Karpas-422 (cell line): ENCODE results near the gene VWCE. TPM values are rescaled to one million over a fixed set of nuclear protein-coding genes. Genes with fewer than 3 reads are reported as not detected.
"Not testable (repeated sequence)": the region's sequence is repeated elsewhere in the genome, so short reads cannot be mapped to it uniquely, and the experiment has no call there.

ENCODE experiments used
- DNase-seq: peaks from one replicate; pipeline ENCODE4 v3.0.0-alpha.2; 2015
- H2AFZ ChIP-seq: fragments of 200-600 bp; sonication (generic); 2 replicates; pipeline ENCODE4 v1.6.1; 2014; ENCODE audit warnings: antibody characterized with exemption, low read length, mixed read lengths
- H3K27ac ChIP-seq: fragments of 200-600 bp; sonication (generic); 2 replicates; pipeline ENCODE4 v1.5.1; 2014; ENCODE audit warnings: mild to moderate bottlenecking, low read length, moderate library complexity
- H3K27me3 ChIP-seq: fragments of 200-600 bp; sonication (generic); 2 replicates; pipeline ENCODE4 v1.6.1; 2014; ENCODE audit warnings: low read length, mixed read lengths
- H3K36me3 ChIP-seq: fragments of 200-600 bp; sonication (generic); 2 replicates; pipeline ENCODE4 v1.6.1; 2014; ENCODE audit warnings: low read length, mixed read lengths; ENCODE audit not compliant: insufficient read depth
- H3K4me1 ChIP-seq: fragments of 200-600 bp; sonication (generic); 2 replicates; pipeline ENCODE4 v1.6.1; 2014; ENCODE audit warnings: mild to moderate bottlenecking, low read length, mixed read lengths
- H3K4me2 ChIP-seq: fragments of 200-600 bp; sonication (generic); 2 replicates; pipeline ENCODE4 v1.6.1; 2014; ENCODE audit warnings: low read length, low read depth, mild to moderate bottlenecking; ENCODE audit not compliant: poor library complexity, severe bottlenecking
- H3K4me3 ChIP-seq: fragments of 200-600 bp; sonication (generic); 2 replicates; pipeline ENCODE4 v1.5.1; 2014; ENCODE audit warnings: mild to moderate bottlenecking, antibody characterized with exemption, low read length, mixed read lengths
- H3K79me2 ChIP-seq: fragments of 200-600 bp; sonication (generic); 2 replicates; pipeline ENCODE4 v1.6.1; 2014; ENCODE audit warnings: mild to moderate bottlenecking, low read length, mixed read lengths
- H3K9ac ChIP-seq: fragments of 200-600 bp; sonication (generic); 2 replicates; pipeline ENCODE4 v1.6.0; 2014; ENCODE audit warnings: low read length
- H3K9me2 ChIP-seq: fragments of 200-600 bp; sonication (generic), shearing (Covaris generic); replicated peaks from 2 replicates; pipeline ENCODE4 v1.6.0; 2014; ENCODE audit warnings: mild to moderate bottlenecking, low read length, moderate library complexity; ENCODE audit not compliant: insufficient read depth
- H3K9me3 ChIP-seq: fragments of 300-700, 200-600 bp; sonication (generic); 2 replicates; pipeline ENCODE4 v1.6.1; 2014; ENCODE audit warnings: low read length, mixed read lengths
- H4K20me1 ChIP-seq: fragments of 200-600 bp; sonication (generic); 2 replicates; pipeline ENCODE4 v1.6.1; 2014; ENCODE audit warnings: mild to moderate bottlenecking, antibody characterized with exemption, low read length, low read depth; ENCODE audit not compliant: insufficient read depth
- total RNA-seq: library from RNA; depleted of rRNA; stranded (reverse); fragments of >200 nt; shearing (Covaris generic); gene quantifications from 2 replicates; pipeline ENCODE4 v1.2.3, GENCODE V29; 2014; ENCODE audit warnings: low replicate concordance; rRNA removed

Gene VWCE
- total RNA-seq, 1 experiment from 2014 or later = 0.07 TPM

GRCh38 chr11:61212202-61212601, 82.9 kb downstream of the VWCE start:
- H3K9me2 ChIP-seq, H3K79me2 ChIP-seq, H4K20me1 ChIP-seq, H3K27me3 ChIP-seq, H3K27ac ChIP-seq, DNase-seq, H3K36me3 ChIP-seq, H3K4me1 ChIP-seq, H3K4me3 ChIP-seq, H3K9me3 ChIP-seq, H2AFZ ChIP-seq, H3K9ac ChIP-seq, H3K4me2 ChIP-seq: not testable (repeated sequence)

GRCh38 chr11:61211327-61211952, 83.7 kb downstream of the VWCE start:
- not testable (repeated sequence) for H3K9ac ChIP-seq, H4K20me1 ChIP-seq, H3K79me2 ChIP-seq, H3K27ac ChIP-seq, H2AFZ ChIP-seq, H3K4me1 ChIP-seq, H3K36me3 ChIP-seq, H3K4me2 ChIP-seq, H3K9me3 ChIP-seq, H3K27me3 ChIP-seq, H3K4me3 ChIP-seq, DNase-seq, H3K9me2 ChIP-seq

- H3K27me3 ChIP-seq, H3K9me3 ChIP-seq, H3K36me3 ChIP-seq, H3K27ac ChIP-seq, H3K9me2 ChIP-seq, H2AFZ ChIP-seq, DNase-seq, H3K4me1 ChIP-seq, H4K20me1 ChIP-seq, H3K4me2 ChIP-seq, H3K9ac ChIP-seq, H3K79me2 ChIP-seq, H3K4me3 ChIP-seq: not testable (repeated sequence)
Measured at GRCh38 chr11:61210629-61211028, 84.5 kb downstream of the VWCE start.

Other genes starting within 250 kb of the VWCE start
- gene CD5, start 192.8 kb downstream of the VWCE start, total RNA-seq = not detected in 2 replicates
- gene VPS37C, start 133.9 kb downstream of the VWCE start, total RNA-seq = 11.3 and 13.8 TPM in 2 replicates
- gene PGA3, start 91.8 kb downstream of the VWCE start, total RNA-seq = not detected in 2 replicates
- gene PGA4, start 73.0 kb downstream of the VWCE start, total RNA-seq = not detected in 2 replicates
- not detected in 2 replicates for gene PGA5, start 54.1 kb downstream of the VWCE start, total RNA-seq
- 100 and 163 TPM in 2 replicates for gene DDB1, start 37.8 kb upstream of the VWCE start, total RNA-seq
- 72.6 and 92.4 TPM in 2 replicates for gene TKFC, start 37.9 kb upstream of the VWCE start, total RNA-seq
- 43.8 and 51.3 TPM in 2 replicates for gene CYB561A3, start 66.6 kb upstream of the VWCE start, total RNA-seq
- 27.2 and 70.3 TPM in 2 replicates for gene TMEM138, start 67.1 kb upstream of the VWCE start, total RNA-seq
- 33.1 and 54.9 TPM in 2 replicates for gene TMEM216, start 97.3 kb upstream of the VWCE start, total RNA-seq
- 50.0 and 64.1 TPM in 2 replicates for gene CPSF7, start 134.7 kb upstream of the VWCE start, total RNA-seq
- 25.3 and 27.6 TPM in 2 replicates for gene SDHAF2, start 134.8 kb upstream of the VWCE start, total RNA-seq
- 1.0 TPM in 1 of 2 replicates, not detected in the other for gene LRRC10B, start 213.4 kb upstream of the VWCE start, total RNA-seq